ENCODE data around the gene PRKD1.

DNA sequence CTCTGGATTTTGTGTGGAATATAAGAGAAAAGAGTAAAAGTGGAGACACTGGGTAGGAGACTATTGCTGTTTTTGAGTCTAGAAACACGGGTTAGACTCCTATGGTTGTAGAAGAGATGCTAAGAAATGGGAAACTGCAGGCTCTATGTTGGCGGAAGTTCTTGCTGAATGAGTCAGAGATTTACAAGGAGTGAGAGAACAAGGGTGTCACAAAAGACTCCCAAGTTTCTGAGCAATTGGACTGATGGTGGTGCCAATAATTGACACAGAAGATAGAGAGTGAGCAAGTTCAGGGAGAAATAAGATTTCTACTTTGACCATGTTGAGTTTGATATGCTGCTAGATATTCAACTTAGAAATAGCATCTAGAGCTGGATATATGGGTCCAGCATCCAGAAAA is 2.6 kb upstream of the PRKD1 start:
- TF ChIP-seq NBN (conservative IDR thresholded peaks at IDR 0.05) (no peak), ZFY (CRISPR knock-in tag; IDR thresholded peaks at IDR 0.05) (no peak), EZH2 (conservative IDR thresholded peaks at IDR 0.05; ENCODE audit: low read depth, low read length) (no peak), FOXP4 (CRISPR knock-in tag; IDR thresholded peaks at IDR 0.05) (no peak), SP1 (IDR thresholded peaks at IDR 0.05) (no peak), SP1 (CRISPR knock-in tag; IDR thresholded peaks at IDR 0.05) (no peak), CAMTA2 (CRISPR knock-in tag; IDR thresholded peaks at IDR 0.05; ENCODE audit: borderline replicate concordance) (no peak), RNF2 (conservative IDR thresholded peaks at IDR 0.05; ENCODE audit: low read depth) (no peak), FOXM1 (CRISPR knock-in tag; IDR thresholded peaks at IDR 0.05) (no peak)
- TF ChIP-seq, protein P1, sequence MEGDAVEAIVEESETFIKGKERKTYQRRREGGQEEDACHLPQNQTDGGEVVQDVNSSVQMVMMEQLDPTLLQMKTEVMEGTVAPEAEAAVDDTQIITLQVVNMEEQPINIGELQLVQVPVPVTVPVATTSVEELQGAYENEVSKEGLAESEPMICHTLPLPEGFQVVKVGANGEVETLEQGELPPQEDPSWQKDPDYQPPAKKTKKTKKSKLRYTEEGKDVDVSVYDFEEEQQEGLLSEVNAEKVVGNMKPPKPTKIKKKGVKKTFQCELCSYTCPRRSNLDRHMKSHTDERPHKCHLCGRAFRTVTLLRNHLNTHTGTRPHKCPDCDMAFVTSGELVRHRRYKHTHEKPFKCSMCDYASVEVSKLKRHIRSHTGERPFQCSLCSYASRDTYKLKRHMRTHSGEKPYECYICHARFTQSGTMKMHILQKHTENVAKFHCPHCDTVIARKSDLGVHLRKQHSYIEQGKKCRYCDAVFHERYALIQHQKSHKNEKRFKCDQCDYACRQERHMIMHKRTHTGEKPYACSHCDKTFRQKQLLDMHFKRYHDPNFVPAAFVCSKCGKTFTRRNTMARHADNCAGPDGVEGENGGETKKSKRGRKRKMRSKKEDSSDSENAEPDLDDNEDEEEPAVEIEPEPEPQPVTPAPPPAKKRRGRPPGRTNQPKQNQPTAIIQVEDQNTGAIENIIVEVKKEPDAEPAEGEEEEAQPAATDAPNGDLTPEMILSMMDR (CRISPR knock-in tag; IDR thresholded peaks at IDR 0.05), result no peak

All from HepG2 (cell line).